ENCODE results near the gene C2CD5.
"Not testable (repeated sequence)": the region's sequence is repeated elsewhere in the genome, so short reads cannot be mapped to it uniquely, and the experiment has no call there.

Gene C2CD5

DNA sequence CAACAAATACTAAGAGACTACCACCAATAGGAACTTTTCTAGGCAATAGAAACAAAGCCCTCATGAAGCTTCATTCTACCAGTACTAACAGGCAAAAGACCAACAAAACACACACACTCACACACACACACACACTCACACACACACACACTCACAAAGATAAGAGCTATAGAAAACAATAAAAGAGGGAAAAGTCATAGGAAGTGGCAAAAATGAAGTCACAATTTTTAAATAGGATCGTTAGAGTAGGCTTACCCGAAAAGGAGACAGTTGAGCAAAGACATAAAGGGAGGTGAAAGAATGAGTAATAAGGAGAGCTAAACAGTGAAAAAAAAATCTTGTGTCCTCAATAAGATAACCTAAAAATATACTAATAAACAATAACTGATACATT lies 66.5 kb downstream of the C2CD5 start:
- peak in 1 of 2 experiments; percentile 3 for DNase-seq
- no peak for TF ChIP-seq GATA1 (IDR thresholded peaks at IDR 0.05; ENCODE audit: low read depth, low read length)
- no peak for TF ChIP-seq POLR2A (IDR thresholded peaks at IDR 0.05; ENCODE audit: low read length)

DNA sequence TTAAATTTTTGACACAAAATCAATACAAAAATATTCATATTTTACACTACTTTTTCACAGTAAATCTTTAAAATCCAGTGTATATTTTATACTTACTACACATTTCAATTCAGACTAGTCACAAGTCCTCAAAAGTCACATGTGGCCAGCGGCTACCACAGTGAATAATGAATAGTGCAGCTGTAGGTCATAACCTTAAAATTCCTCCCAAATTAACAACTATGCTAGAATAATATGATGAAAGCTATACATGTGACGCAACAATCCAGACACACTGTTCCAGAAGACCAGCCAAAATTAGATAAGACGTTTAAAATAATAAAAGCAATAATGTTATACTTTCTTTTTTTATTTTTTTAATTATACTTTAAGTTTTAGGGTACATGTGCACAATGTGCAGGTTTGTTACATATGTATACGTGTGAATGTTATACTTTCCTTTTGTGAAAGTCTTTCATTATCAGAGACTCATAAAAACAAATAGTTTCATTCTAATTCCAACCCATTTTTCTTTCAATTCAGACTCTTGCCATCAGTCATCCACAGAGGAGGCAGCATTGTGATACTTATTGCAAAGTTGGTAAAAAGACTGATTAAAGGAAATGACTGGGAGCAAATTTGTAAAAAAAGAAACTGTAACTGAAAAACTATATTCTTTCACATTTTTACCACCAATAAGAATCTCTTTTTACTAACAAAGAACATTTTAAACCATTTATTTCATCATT lies 67.0 kb downstream of the C2CD5 start:
- TF ChIP-seq POLR2A (IDR thresholded peaks at IDR 0.05; ENCODE audit: low read length) (no peak), GATA1 (IDR thresholded peaks at IDR 0.05; ENCODE audit: low read depth, low read length) (no peak)
- no peak for DNase-seq

DNA sequence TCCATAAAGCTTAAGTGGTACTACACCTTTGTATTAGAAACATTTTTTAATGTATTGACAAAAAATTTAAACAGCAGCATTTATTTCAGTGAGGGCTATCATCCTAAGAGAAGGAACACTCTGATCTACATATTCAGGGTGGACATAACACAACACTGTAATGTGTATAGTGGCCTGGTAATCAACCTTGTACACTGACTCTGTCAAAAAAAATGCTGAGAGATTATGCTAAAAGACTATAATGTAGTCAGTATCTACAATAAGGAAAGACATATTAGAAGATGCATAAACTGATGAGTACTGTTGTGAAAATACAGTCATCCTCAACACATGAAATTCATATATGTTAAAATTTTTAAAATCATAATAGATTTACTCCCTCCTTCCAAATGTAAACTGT lies 68.2 kb downstream of the C2CD5 start:
- no peak for DNase-seq
- TF ChIP-seq GATA1 (IDR thresholded peaks at IDR 0.05; ENCODE audit: low read depth, low read length) (no peak), POLR2A (IDR thresholded peaks at IDR 0.05; ENCODE audit: low read length) (no peak)

DNA sequence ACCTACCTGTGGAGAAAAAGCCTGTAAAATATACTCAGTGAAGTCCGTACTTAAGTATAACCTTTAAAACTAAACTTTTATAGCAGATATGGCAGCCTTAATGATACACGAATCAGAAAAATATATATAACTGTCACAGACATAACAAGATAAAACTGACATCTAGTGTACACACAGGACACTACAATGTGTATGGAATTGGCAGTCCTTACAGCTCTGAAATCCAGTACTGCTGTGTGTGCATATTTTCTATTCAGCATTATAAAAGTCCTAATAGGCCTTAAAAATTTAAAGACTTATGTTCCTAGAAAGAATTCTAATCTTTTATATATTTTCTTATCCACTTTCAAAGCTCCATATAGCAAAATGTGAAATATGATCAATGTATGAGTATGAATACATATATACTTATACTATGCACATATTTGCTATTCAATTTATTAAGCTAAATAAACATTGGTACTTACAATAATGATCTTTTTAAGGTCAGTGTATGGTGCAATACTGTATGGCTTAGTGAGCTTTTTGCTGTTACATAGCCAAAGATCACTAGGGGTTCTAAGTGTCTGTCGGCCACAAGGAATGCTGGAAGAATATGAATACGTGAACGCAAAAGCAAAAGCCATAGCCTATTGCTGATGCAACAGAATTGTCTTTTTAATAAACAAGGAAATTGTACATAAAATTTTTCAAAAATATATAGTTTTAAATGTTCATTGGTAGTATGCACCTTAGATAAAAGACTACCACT lies 69.2 kb downstream of the C2CD5 start:
- DNase-seq, result no peak
- TF ChIP-seq POLR2A (IDR thresholded peaks at IDR 0.05; ENCODE audit: low read length) (no peak), GATA1 (IDR thresholded peaks at IDR 0.05; ENCODE audit: low read depth, low read length) (no peak)

DNA sequence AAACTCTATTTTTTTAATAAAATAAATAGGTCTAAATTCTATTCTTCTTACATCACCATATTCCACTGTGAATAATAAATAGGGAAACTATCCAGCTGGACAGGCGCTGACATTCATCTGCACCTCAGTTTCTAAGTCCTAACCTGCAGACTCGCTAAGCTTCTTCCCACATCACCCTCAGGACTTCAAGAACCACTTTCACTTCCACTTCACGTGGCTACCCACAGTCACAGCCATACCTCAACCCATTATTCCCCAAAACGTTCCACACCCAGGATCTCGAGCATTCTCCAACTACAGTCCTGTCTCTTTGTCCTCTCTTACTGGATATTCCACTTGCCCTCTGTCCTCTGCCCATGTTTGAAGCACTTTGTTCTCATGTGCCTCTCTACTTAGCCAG lies 71.1 kb downstream of the C2CD5 start:
- DNase-seq, result no peak
- no peak for TF ChIP-seq GATA1 (IDR thresholded peaks at IDR 0.05; ENCODE audit: low read depth, low read length)
- TF ChIP-seq POLR2A (IDR thresholded peaks at IDR 0.05; ENCODE audit: low read length), result no peak

DNA sequence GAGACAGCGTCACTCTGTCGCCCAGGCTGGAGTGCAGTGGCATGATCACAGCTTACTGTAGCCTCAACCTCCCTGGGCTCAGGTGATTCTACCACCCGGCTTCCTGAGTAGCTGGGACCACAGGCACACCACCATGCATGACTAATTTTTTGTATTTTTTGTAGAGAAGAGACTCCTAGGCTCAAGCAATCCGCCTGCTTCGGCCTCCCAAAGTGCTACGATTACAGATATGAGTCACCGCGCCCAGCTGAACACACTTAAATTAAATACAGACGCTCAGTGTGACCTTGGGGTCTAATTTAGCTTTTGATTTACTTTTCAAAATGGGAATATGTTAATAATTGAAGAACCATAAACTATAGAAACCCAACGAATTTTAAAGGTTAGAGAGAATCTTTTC lies 77.2 kb downstream of the C2CD5 start:
- no peak for DNase-seq
- TF ChIP-seq GATA1 (IDR thresholded peaks at IDR 0.05; ENCODE audit: low read depth, low read length) (no peak), POLR2A (IDR thresholded peaks at IDR 0.05; ENCODE audit: low read length) (no peak)

DNA sequence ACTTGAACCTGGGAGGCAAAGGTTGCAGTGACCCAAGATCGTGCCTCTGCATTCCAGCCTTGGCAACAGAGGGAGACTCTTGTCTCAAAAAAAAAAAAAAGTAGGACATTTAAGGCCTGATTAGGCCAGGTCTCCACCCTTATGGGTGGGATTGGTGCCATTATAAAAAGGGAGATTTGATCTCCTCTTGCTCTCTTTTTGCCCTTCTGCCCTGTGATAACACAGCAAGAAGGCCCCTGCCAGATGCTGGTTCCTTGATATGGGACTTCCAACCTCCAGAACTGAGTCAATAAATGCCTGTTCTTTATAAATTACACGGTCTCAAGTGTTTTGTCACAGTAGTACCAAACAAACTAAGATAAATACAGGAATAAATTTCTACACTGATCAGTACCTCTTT lies 81.0 kb downstream of the C2CD5 start:
- TF ChIP-seq GATA1 (IDR thresholded peaks at IDR 0.05; ENCODE audit: low read depth, low read length) (no peak), POLR2A (IDR thresholded peaks at IDR 0.05; ENCODE audit: low read length) (no peak)
- DNase-seq, result peak; percentile 35 to 78

DNA sequence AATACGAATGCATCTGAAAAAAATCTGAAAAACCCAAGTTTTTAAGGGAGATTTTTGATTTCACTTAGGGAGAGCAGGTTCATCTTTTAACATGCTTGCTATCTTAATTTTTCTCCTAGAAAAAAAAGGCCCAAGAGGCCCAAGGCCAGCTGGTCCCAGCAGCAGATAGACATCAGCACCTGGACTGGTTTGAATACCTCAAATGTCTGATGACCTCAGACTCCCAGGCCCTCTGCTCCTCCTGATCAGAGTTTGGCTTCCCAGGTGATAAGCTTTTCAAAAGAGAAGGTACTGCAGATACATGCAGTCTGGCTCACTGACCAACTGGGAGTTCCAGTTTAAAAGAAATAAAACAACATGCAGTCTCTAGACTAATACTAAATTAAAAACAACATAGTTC lies 82.6 kb downstream of the C2CD5 start:
- no peak for TF ChIP-seq POLR2A (IDR thresholded peaks at IDR 0.05; ENCODE audit: low read length)
- no peak for TF ChIP-seq GATA1 (IDR thresholded peaks at IDR 0.05; ENCODE audit: low read depth, low read length)

DNA sequence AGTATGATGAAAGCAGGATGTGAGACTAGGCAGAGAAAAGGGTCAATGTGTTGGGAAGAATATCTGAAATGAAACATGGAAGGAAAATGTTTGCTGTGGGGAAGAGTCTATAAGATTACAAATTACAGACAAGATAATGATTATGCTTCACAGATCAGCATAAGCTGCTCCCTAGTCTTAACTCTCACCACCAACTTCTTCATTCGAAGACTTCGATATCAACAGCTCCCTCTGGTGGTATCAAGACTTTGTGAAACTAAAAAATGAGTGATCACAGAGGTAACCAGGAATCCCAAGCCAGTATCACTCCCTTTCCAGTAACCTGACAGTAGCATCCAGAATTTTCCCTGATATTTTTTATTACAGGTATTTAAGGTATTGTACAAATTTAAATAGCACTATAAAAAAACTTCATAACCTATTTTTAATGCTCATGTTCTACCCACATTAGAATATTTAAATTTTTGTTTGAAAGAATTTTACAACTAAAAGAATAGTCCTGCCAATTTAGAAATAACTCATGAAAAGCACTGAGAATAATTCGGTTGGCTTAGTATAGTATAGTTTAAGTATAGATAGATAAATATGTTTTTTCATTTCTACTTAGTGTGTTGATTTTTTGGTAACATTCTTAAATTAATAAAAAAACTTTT lies 84.4 kb downstream of the C2CD5 start:
- DNase-seq, result peak; percentile 64 to 65
- no peak for TF ChIP-seq GATA1 (IDR thresholded peaks at IDR 0.05; ENCODE audit: low read depth, low read length)

More for the DNA sequence above, 82.6 kb downstream of the C2CD5 start:
- DNase-seq, result peak in 1 of 2 experiments; percentile 16

DNA sequence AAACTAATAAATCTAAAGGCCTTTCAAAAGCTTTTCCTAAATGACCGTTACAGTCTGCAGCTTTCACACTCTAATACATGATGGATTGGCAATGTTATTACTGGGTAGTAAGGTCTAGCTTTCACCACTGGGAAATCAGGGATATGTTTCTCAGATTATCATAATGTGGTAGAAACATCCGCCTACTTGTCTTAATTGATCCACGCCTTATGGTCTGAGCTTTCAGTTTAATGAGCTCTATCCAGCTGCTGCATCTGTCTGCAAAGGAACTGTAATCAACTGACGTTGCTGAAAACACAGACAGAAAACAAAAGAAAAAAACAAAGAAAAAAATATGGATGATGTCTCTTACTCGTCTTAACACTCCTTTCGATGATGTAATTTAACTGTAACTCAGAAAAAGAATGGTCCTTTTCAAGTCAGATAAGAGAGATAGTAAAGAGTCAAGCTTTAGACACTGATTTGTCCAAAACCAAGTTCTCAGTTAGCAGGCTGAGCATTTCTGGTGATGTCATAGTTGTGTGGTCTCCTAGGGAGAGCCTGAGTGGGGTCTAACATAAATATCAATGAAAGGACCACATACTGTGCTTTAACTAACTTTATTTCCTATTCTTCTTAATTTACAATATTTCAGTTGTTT lies 85.9 kb downstream of the C2CD5 start:
- TF ChIP-seq GATA1 (IDR thresholded peaks at IDR 0.05; ENCODE audit: low read depth, low read length) (no peak), POLR2A (IDR thresholded peaks at IDR 0.05; ENCODE audit: low read length) (no peak)
- peak in 1 of 2 experiments; percentile 5 for DNase-seq

DNA sequence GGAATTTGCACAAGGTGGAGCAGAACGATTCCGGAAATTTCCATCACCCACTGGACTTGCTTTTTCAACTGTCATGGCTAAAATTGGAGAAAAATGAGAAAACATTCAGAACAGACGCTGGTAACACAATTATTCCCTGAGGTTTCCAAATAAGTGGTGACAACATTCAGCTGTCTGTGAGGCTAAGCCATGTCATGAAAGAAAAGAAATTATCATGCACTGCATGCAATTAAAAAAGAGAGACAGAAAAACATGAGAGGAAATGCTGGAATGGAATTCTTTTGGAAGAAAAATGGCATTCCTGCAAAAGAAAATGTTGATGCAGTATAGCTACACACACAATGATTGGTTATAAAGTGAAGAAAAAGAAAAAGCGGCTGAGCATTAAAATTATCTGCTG lies 87.3 kb downstream of the C2CD5 start:
- no peak for DNase-seq
- TF ChIP-seq POLR2A (IDR thresholded peaks at IDR 0.05; ENCODE audit: low read length) (no peak), GATA1 (IDR thresholded peaks at IDR 0.05; ENCODE audit: low read depth, low read length) (no peak)

DNA sequence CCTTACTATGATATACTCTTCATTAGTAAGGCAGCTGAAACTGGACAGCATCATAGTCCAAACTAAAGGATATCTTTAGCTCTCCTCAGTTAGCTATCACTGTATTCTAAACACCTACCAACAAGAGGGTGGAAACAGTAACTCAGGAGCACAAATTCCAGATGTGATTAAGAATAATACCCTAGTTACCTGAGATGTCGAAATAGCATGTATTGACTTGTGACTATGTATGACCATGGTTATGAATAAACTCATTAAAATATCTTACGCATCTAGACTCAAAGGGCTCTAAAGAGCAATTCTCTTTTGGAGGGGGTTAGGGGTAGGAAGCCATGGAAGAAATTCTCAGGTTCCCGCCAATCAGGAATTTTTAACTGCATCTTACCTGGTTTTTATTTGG lies 90.8 kb downstream of the C2CD5 start:
- DNase-seq, result no peak
- no peak for TF ChIP-seq POLR2A (IDR thresholded peaks at IDR 0.05; ENCODE audit: low read length)
- TF ChIP-seq GATA1 (IDR thresholded peaks at IDR 0.05; ENCODE audit: low read depth, low read length), result no peak

DNA sequence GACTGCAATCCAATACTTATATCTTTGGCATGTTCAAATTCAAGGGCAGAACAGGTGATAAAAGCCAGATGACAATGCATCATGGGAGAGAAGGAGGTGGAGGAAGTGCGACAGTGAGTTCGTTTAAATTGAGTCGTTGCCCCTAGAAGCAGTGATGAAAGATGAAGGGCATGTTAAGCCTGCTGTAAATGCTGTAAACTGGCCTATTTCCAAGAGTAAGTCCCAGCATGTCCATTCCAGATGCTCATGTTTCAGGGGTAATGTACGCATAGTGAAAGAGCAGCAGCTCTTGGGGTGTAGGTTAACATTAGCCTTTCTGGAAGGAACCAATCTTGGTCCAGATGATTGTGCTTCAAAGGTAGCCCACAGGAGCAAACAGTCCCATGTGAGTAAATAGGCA lies 97.1 kb downstream of the C2CD5 start:
- no peak for TF ChIP-seq GATA1 (IDR thresholded peaks at IDR 0.05; ENCODE audit: low read depth, low read length)
- no peak for TF ChIP-seq POLR2A (IDR thresholded peaks at IDR 0.05; ENCODE audit: low read length)

DNA sequence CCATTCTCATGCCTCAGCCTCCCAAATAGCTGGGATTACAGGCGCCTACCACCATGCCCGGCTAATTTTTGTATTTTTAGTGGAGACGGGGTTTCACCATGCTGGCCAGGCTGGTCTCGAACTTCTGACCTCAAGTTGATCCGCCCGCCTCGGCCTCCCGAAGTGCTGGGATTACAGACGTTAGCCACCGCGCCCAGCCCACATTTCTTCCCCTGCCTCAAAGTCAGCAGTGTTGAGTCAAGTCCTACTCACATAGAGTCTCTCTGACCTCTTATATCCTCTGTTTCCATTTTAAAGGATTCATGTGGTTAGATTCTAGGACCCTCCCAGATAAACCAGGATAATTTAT lies 100.1 kb downstream of the C2CD5 start:
- not testable (repeated sequence) for DNase-seq

More for the DNA sequence above, 97.1 kb downstream of the C2CD5 start:
- no peak for DNase-seq
